Neural cell (in vitro differentiated cells): ENCODE results near the gene ZNF41. TPM values are rescaled to one million over a fixed set of nuclear protein-coding genes. Genes with fewer than 3 reads are reported as not detected.

Experiments used
- H2AFZ ChIP-seq: fragments of 200-600, 300-800 bp; sonication (generic), shearing (Covaris generic); 2 replicates; pipeline ENCODE4 v1.6.0; 2014; ENCODE audit warnings: low read depth, mild to moderate bottlenecking, antibody characterized with exemption, low read length, moderate library complexity
- H3F3A ChIP-seq: fragments of 200-600 bp; shearing (Covaris generic); 2 replicates; pipeline ENCODE4 v1.6.1; 2016; ENCODE audit warnings: mild to moderate bottlenecking, moderate library complexity, mixed read lengths, antibody characterized with exemption, low read length; ENCODE audit not compliant: insufficient read depth, poor library complexity, severe bottlenecking
- H3K27ac ChIP-seq: fragments of 200-600, 300-800 bp; sonication (generic), shearing (Covaris generic); 2 replicates; pipeline ENCODE4 v1.5.1; 2014; ENCODE audit warnings: mild to moderate bottlenecking, low read length, moderate library complexity
- H3K27me3 ChIP-seq: fragments of 300-800, 200-600 bp; sonication (generic), shearing (Covaris generic); 2 replicates; pipeline ENCODE4 v1.6.0; 2014; ENCODE audit warnings: mild to moderate bottlenecking, low read depth, low read length, moderate library complexity; ENCODE audit not compliant: insufficient read depth
- H3K36me3 ChIP-seq: fragments of 300-800, 200-600 bp; sonication (generic), shearing (Covaris generic); 2 replicates; pipeline ENCODE4 v1.5.1; 2014; ENCODE audit warnings: mild to moderate bottlenecking, antibody characterized with exemption, low read length, moderate library complexity; ENCODE audit not compliant: insufficient read depth
- H3K4me2 ChIP-seq: fragments of 300-800, 200-600 bp; sonication (generic), shearing (Covaris generic); 2 replicates; pipeline ENCODE4 v1.6.0; 2014; ENCODE audit warnings: mild to moderate bottlenecking, low read length
- H3K4me3 ChIP-seq: fragments of 300-800, 200-600 bp; sonication (generic), shearing (Covaris generic); 2 replicates; pipeline ENCODE4 v1.5.1; 2014; ENCODE audit warnings: mild to moderate bottlenecking, low read length, moderate library complexity
- H3K79me2 ChIP-seq: fragments of 200-600 bp; shearing (Covaris generic); replicated peaks from 2 replicates; pipeline ENCODE4 v1.6.0; 2014; ENCODE audit warnings: mild to moderate bottlenecking, low read length, moderate library complexity; ENCODE audit not compliant: insufficient read depth
- H3K9ac ChIP-seq: fragments of 300-800, 200-600 bp; sonication (generic), shearing (Covaris generic); 2 replicates; pipeline ENCODE4 v1.6.1; 2016; ENCODE audit warnings: mild to moderate bottlenecking, low read length, mixed read lengths
- H3K9me2 ChIP-seq: fragments of 200-600 bp; shearing (Covaris generic); 2 replicates; pipeline ENCODE4 v1.6.1; 2016; ENCODE audit warnings: mild to moderate bottlenecking, low read length, mixed read lengths; ENCODE audit not compliant: insufficient read depth
- H3K9me3 ChIP-seq: fragments of 200-600, 300-800 bp; sonication (generic), shearing (Covaris generic); 2 replicates; pipeline ENCODE4 v1.6.1; 2016; ENCODE audit warnings: mild to moderate bottlenecking, mixed run types, low read length, moderate library complexity, mixed read lengths
- H4K20me1 ChIP-seq: fragments of 200-600 bp; shearing (Covaris generic); 2 replicates; pipeline ENCODE4 v1.6.1; 2016; ENCODE audit warnings: mild to moderate bottlenecking, mixed run types; ENCODE audit not compliant: insufficient read depth
- CTCF ChIP-seq: fragments of 450-650 bp; IDR thresholded peaks from 2 replicates; pipeline ENCODE4 v1.5.1; 2014; ENCODE audit warnings: antibody characterized with exemption, mild to moderate bottlenecking, moderate library complexity; ENCODE audit not compliant: poor library complexity, severe bottlenecking
- EP300 ChIP-seq: fragments of 450-650 bp; conservative IDR thresholded peaks from 2 replicates; pipeline ENCODE4 v1.6.1; 2014; ENCODE audit warnings: antibody characterized with exemption, mild to moderate bottlenecking, moderate library complexity; ENCODE audit not compliant: poor library complexity, severe bottlenecking
- EZH2 ChIP-seq: fragments of 200-600, 300-800 bp; shearing (Covaris generic), sonication (generic); IDR thresholded peaks from 2 replicates; pipeline ENCODE4 v1.6.1; 2014; ENCODE audit warnings: antibody characterized with exemption, low read length, borderline replicate concordance, mild to moderate bottlenecking; ENCODE audit not compliant: insufficient read depth, poor library complexity, severe bottlenecking
- MXI1 ChIP-seq: fragments of 450-650 bp; conservative IDR thresholded peaks from 2 replicates; pipeline ENCODE4 v1.6.1; 2014; ENCODE audit warnings: antibody characterized with exemption, mild to moderate bottlenecking; ENCODE audit not compliant: poor library complexity, severe bottlenecking
- POLR2AphosphoS5 ChIP-seq: IDR thresholded peaks from 2 replicates; pipeline ENCODE4 v1.6.1; 2012
- RAD21 ChIP-seq: fragments of 450-650 bp; conservative IDR thresholded peaks from 2 replicates; pipeline ENCODE4 v1.6.1; 2014; ENCODE audit warnings: antibody characterized with exemption, mild to moderate bottlenecking, moderate library complexity
- REST ChIP-seq: IDR thresholded peaks from 2 replicates; pipeline ENCODE4 v1.6.1; 2012; ENCODE audit warnings: borderline replicate concordance
- SMC3 ChIP-seq: fragments of 450-650 bp; conservative IDR thresholded peaks from 2 replicates; pipeline ENCODE4 v1.6.1; 2014; ENCODE audit warnings: antibody characterized with exemption, mild to moderate bottlenecking, moderate library complexity; ENCODE audit not compliant: poor library complexity
- TAF1 ChIP-seq: IDR thresholded peaks from 2 replicates; pipeline ENCODE4 v1.6.1; 2012; ENCODE audit warnings: low read depth
- polyA plus RNA-seq: library from polyadenylated mRNA; depleted of rRNA; stranded (reverse); fragments of >200 nt; gene quantifications from 2 replicates; pipeline ENCODE4 v1.2.3, GENCODE V29; 2014

Gene ZNF41
- polyA plus RNA-seq, 1 donor from 2014 or later, result 7.9 TPM

- Histone ChIP-seq H3K36me3 (no peaks in the 10 kb centered on the region), H3F3A (no peaks in the 10 kb centered on the region), H3K27me3 (no peaks in the 10 kb centered on the region), H3K27ac (no peak overlapping the region), H3K4me2 (no peak overlapping the region), H3K9me3 (no peaks in the 10 kb centered on the region), H3K79me2 (no peaks in the 10 kb centered on the region), H3K9ac (no peak overlapping the region), H3K9me2 (no peaks in the 10 kb centered on the region), H3K4me3 (no peak overlapping the region), H4K20me1 (no peaks in the 10 kb centered on the region), H2AFZ (no peak overlapping the region)
- TF ChIP-seq MXI1 (no peak), RAD21 (no peak), CTCF (no peak), EZH2 (no peak), TAF1 (no peak), SMC3 (no peak), POLR2AphosphoS5 (no peak), REST (no peak), EP300 (no peak)
Measured at GRCh38 chrX:47475476-47475875, 7.5 kb downstream of the ZNF41 start.

- Histone ChIP-seq H3K9me2 (no peaks in the 10 kb centered on the region), H3K27ac (no peak overlapping the region), H3F3A (no peaks in the 10 kb centered on the region), H3K79me2 (no peaks in the 10 kb centered on the region), H4K20me1 (no peaks in the 10 kb centered on the region), H3K4me2 (no peak overlapping the region), H3K4me3 (no peak overlapping the region), H3K9ac (no peak overlapping the region), H3K9me3 (no peaks in the 10 kb centered on the region), H3K36me3 (no peaks in the 10 kb centered on the region), H3K27me3 (no peaks in the 10 kb centered on the region), H2AFZ (no peak overlapping the region)
- TF ChIP-seq SMC3, result no peak
Measured at GRCh38 chrX:47467106-47467505, 15.9 kb downstream of the ZNF41 start.

- Histone ChIP-seq H3K27ac (no peak overlapping the region), H3K9ac (no peak overlapping the region), H3K9me3 (no peaks in the 10 kb centered on the region), H3K36me3 (no peaks in the 10 kb centered on the region), H3K9me2 (no peaks in the 10 kb centered on the region), H3K4me3 (no peak overlapping the region), H2AFZ (no peak overlapping the region), H3F3A (no peaks in the 10 kb centered on the region), H3K4me2 (no peak overlapping the region), H4K20me1 (no peaks in the 10 kb centered on the region), H3K79me2 (no peaks in the 10 kb centered on the region), H3K27me3 (no peaks in the 10 kb centered on the region)
- TF ChIP-seq REST (no peak), MXI1 (no peak), TAF1 (no peak), EZH2 (no peak)
Measured at GRCh38 chrX:47460561-47460960, 22.5 kb downstream of the ZNF41 start.
